ENCODE results near the gene IGFBP2. TPM values are rescaled to one million over a fixed set of nuclear protein-coding genes. Genes with fewer than 3 reads are reported as not detected.

IGFBP2 gene
- total and polyA plus RNA-seq, 9 of the 15 experiments (the other 6 are each of a cell fraction or from before 2014, with no cell fraction given): 0.93 TPM; not detected in 8

- H3K36me3 ChIP-seq (ENCODE audit: control insufficient read depth, insufficient read depth, low read length): no peaks in the 10 kb centered on the region
- H3K9me1 ChIP-seq (ENCODE audit: control insufficient read depth, insufficient read depth, low read length): no peaks in the 10 kb centered on the region
- FAIRE-seq: no peak
- peaks cover 4 to 6% of the 10 kb centered on the region in 2 experiments; a peak in 3 of 5 replicates for H3K4me1 ChIP-seq (replicated peaks in 1 of 2; ENCODE audit: control insufficient read depth in 2 of 2, insufficient read depth in 2 of 2, low read length in 2 of 2)
- TF ChIP-seq EWSR1 (IDR thresholded peaks at IDR 0.05; ENCODE audit: borderline replicate concordance, low read depth, partially characterized antibody) (no peak), HNRNPL (IDR thresholded peaks at IDR 0.05; ENCODE audit: low read depth, low read length) (no peak), LEF1 (IDR thresholded peaks at IDR 0.05) (no peak)
- H3K79me2 ChIP-seq (ENCODE audit: control insufficient read depth, insufficient read depth, low read length): no peaks in the 10 kb centered on the region
- no peaks in the 10 kb centered on the region for H4K20me1 ChIP-seq (replicated peaks; ENCODE audit: control insufficient read depth, insufficient read depth, low read length)
- no TSS peak for BruUV-seq (replicated peaks)
- 6% methylated on average over 2 of the region's 2 CpGs for WGBS (ENCODE audit: insufficient coverage, low coverage, missing lambda C conversion rate)
- no peaks in the 10 kb centered on the region; the same call in 1 of the 2 replicates for H3K9me3 ChIP-seq (replicated peaks; ENCODE audit: control insufficient read depth, insufficient read depth, low read depth, low read length)
- ATAC-seq: no peak
- peaks cover 0 to 8% of the 10 kb centered on the region in 2 experiments; a peak in 2 of 5 replicates for H3K27me3 ChIP-seq (ENCODE audit: control insufficient read depth in 2 of 2, insufficient read depth in 2 of 2, low read length in 2 of 2)
- H3K4me3 ChIP-seq: no peak overlapping the region
- ChIA-PET POLR2A (no interaction called here), CTCF (ENCODE audit: low intra/inter-chr PET ratio) (no interaction called here)
- intact Hi-C loops (cut with micrococcal nuclease): no loop called here
- no peak overlapping the region for H3K4me2 ChIP-seq (ENCODE audit: insufficient read depth, low read length)
- no peak for DNase-seq (ENCODE audit: extremely low read depth in 1 of 4, low spot score in 3 of 4)
- H2AFZ ChIP-seq (ENCODE audit: low read depth, low read length): no peak overlapping the region
- H3K9ac ChIP-seq (ENCODE audit: insufficient read depth in 1 of 2, low read depth in 2 of 2, low read length in 2 of 2): no peak overlapping the region
- in situ Hi-C loops (cut with MboI): no loop called here
- H3K27ac ChIP-seq (ENCODE audit: extremely low read depth, low read depth, low read length): no peak overlapping the region
Observed at GRCh38 chr2:216624251-216624650, 9.0 kb upstream of the IGFBP2 start.

GRCh38 chr2:216626168-216626874 is 6.9 kb upstream of the IGFBP2 start:
- ATAC-seq (no peak), DNase-seq (ENCODE audit: extremely low read depth in 1 of 4, low spot score in 3 of 4) (no peak), FAIRE-seq (no peak)
- H3K4me3 ChIP-seq: no peak overlapping the region
- H2AFZ ChIP-seq (ENCODE audit: low read depth, low read length): no peak overlapping the region
- no peaks in the 10 kb centered on the region; the same call in 1 of the 2 replicates for H3K9me3 ChIP-seq (replicated peaks; ENCODE audit: control insufficient read depth, insufficient read depth, low read depth, low read length)
- H3K36me3 ChIP-seq (ENCODE audit: control insufficient read depth, insufficient read depth, low read length): no peaks in the 10 kb centered on the region
- H4K20me1 ChIP-seq (replicated peaks; ENCODE audit: control insufficient read depth, insufficient read depth, low read length): no peaks in the 10 kb centered on the region
- intact Hi-C loops (cut with micrococcal nuclease) (no loop called here), in situ Hi-C loops (cut with MboI) (no loop called here)
- no peaks in the 10 kb centered on the region for H3K9me1 ChIP-seq (ENCODE audit: control insufficient read depth, insufficient read depth, low read length)
- H3K4me1 ChIP-seq (replicated peaks in 1 of 2; ENCODE audit: control insufficient read depth in 2 of 2, insufficient read depth in 2 of 2, low read length in 2 of 2): no peaks in the 10 kb centered on the region
- POLR2A ChIA-PET: no interaction called here
- CTCF ChIA-PET (ENCODE audit: low intra/inter-chr PET ratio): no interaction called here
- BruUV-seq (replicated peaks): no TSS peak
- H3K27me3 ChIP-seq (ENCODE audit: control insufficient read depth in 2 of 2, insufficient read depth in 2 of 2, low read length in 2 of 2): peaks cover 0 to 8% of the 10 kb centered on the region in 2 experiments; a peak in 4 of 5 replicates
- 3% methylated on average over 6 of the region's 7 CpGs for WGBS (ENCODE audit: insufficient coverage, low coverage, missing lambda C conversion rate)
- no peaks in the 10 kb centered on the region for H3K79me2 ChIP-seq (ENCODE audit: control insufficient read depth, insufficient read depth, low read length)
- H3K4me2 ChIP-seq (ENCODE audit: insufficient read depth, low read length): no peak overlapping the region
- no peak overlapping the region for H3K9ac ChIP-seq (ENCODE audit: insufficient read depth in 1 of 2, low read depth in 2 of 2, low read length in 2 of 2)
- no peak overlapping the region for H3K27ac ChIP-seq (ENCODE audit: extremely low read depth, low read depth, low read length)
- no peak for TF ChIP-seq MYC (IDR thresholded peaks at IDR 0.05; ENCODE audit: low read depth, low read length)
- TF ChIP-seq MYC (CRISPR knock-in tag; IDR thresholded peaks at IDR 0.05; ENCODE audit: borderline replicate concordance, low read depth): no peak
- TF ChIP-seq EWSR1 (IDR thresholded peaks at IDR 0.05; ENCODE audit: borderline replicate concordance, low read depth, partially characterized antibody): no peak
- no peak for TF ChIP-seq CXXC5 (CRISPR knock-in tag; IDR thresholded peaks at IDR 0.05)
- no peak for TF ChIP-seq OTX1 (CRISPR knock-in tag; IDR thresholded peaks at IDR 0.05)
- TF ChIP-seq TGIF2 (CRISPR knock-in tag; IDR thresholded peaks at IDR 0.05): no peak
- no peak for TF ChIP-seq ELK3 (CRISPR knock-in tag; IDR thresholded peaks at IDR 0.05)
